Activated naive CD4-positive, alpha-beta T cell treated with anti-CD3 and anti-CD28 coated beads, Interleukin-2, amount 10 ng/mL, durations not matched to agents 7 days and 5 days (primary cell): ENCODE data around the gene METTL9.
"Not testable (repeated sequence)": the region's sequence is repeated elsewhere in the genome, so short reads cannot be mapped to it uniquely, and the experiment has no call there.

Experiments
- CTCF ChIA-PET: fragments of 350-600 bp; sonication (Branson Sonifier 250); formaldehyde crosslinking; loops from one replicate; lab custom pipeline; 2021; ENCODE audit warnings: antibody characterized with exemption; lab: Charles Lee
- DNase-seq: peaks from one replicate; pipeline ENCODE4 v3.0.0-alpha.2; 2020
- H3K27ac Mint-ChIP-seq: one replicate; pipeline ENCODE4 v1.8.0; 2021; ENCODE audit warnings: mild to moderate bottlenecking, moderate library complexity, mixed read lengths
- H3K27me3 Mint-ChIP-seq: one replicate; pipeline ENCODE4 v1.8.0; 2021; ENCODE audit warnings: mild to moderate bottlenecking, mixed read lengths
- H3K36me3 Mint-ChIP-seq: one replicate; pipeline ENCODE4 v1.8.0; 2021; ENCODE audit warnings: mixed read lengths
- H3K4me1 Mint-ChIP-seq: one replicate; pipeline ENCODE4 v1.8.0; 2021; ENCODE audit warnings: mixed read lengths
- H3K4me3 Mint-ChIP-seq: one replicate; pipeline ENCODE4 v1.8.0; 2021; ENCODE audit warnings: mild to moderate bottlenecking, moderate library complexity, mixed read lengths
- H3K9me3 Mint-ChIP-seq: one replicate; pipeline ENCODE4 v1.8.0; 2021; ENCODE audit warnings: mixed read lengths

METTL9 gene

DNA sequence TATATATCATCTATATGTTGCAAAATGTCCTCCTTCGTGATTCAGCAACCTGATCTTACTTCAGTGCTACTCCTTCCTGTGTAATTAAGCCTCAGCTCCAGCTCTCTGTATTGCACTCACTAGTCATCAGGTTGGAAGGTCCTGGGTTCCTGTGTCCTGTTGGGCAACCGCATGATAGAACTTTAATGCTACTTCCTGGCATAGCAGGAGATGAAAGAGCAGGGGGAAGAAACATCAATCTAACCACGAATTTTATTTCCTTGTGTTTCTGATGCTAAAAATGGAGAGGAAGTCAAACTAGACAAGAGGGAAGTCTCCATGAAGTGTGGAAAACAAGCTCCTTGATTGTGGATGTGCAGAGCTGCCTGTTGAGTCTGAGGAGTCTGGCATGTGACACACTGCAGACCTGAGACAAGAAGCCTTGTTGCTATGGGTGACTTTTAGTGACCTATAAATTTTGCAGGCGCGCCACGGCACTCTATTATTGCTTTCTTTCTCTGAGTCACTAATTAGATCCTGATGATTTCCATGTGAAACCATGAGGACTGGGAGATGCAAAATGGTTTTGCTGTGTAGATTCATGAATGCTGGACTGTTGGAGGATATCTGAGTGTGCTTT lies 27.4 kb downstream of the METTL9 start:
- CTCF ChIA-PET: no interaction called here
- Mint-ChIP-seq H3K27me3 (no peaks in the 10 kb centered on the region), H3K36me3 (peaks cover 61% of the 10 kb centered on the region), H3K27ac (peak overlapping the region; percentile 64), H3K9me3 (peaks cover 3% of the 10 kb centered on the region), H3K4me1 (peaks cover 40% of the 10 kb centered on the region), H3K4me3 (no peak overlapping the region)
- peak; percentile 42 for DNase-seq

DNA sequence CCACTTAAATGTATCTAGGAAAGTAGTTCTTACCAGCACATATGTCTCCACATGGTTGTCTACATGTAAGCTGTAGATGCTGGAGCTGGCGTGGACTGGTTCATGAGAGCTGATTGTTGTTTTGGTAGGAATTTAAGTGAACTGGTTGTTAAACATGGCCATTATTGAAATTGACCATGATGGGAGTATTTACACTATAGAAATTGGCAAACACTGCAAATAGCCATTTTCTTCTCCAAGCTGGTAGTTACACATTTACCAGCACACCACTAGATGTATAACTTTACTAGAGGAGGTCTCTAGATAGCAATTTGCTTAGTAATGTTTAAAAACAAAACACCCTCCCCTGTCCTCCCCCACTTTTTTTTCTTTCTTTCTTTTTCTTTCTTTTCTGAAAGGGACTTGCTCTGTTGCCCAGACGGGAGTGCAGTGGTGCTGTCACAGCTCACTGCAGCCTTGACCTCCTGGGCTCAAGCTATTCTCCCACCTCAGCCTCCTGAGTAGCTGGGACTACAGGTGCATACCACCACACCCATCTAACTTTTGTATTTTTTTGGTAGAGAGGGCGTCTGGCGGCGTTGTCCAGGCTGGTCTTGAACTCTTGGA lies 28.8 kb downstream of the METTL9 start:
- CTCF ChIA-PET: interaction anchor here (2.7 kb wide), 1 partner anchor 12 kb away, joined by 9 read pairs; no protein-coding TSS in a partner anchor

DNA sequence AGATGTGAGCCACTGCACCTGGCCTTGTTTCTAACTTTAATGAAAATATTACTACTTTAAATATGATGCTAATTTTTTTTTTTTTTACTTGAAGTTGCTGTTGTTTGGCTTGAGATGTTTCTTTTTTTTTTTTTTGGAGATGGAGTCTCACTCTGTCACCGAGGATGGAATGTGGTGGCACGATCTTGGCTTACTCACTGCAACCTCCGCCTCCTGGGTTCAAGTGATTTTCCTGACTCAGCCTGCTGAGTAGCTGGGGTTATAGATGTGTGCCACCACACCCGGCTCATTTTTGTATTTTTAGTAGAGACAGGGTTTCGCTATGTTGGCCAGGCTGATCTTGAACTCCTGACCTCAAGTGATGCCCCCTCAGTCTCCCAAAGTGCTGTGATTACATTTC lies 29.4 kb downstream of the METTL9 start:
- CTCF ChIA-PET: interaction anchor here (2.7 kb wide), 1 partner anchor 11 kb away, joined by 9 read pairs; no protein-coding TSS in a partner anchor
- Mint-ChIP-seq H3K27ac (no peak overlapping the region), H3K4me1 (peaks cover 34% of the 10 kb centered on the region), H3K4me3 (no peak overlapping the region), H3K27me3 (no peaks in the 10 kb centered on the region), H3K36me3 (peaks cover 47% of the 10 kb centered on the region), H3K9me3 (peaks cover 3% of the 10 kb centered on the region)
- no peak for DNase-seq

More for the DNA sequence above, 28.8 kb downstream of the METTL9 start:
- H3K4me3 Mint-ChIP-seq: no peak overlapping the region
- H3K4me1 Mint-ChIP-seq: peaks cover 34% of the 10 kb centered on the region
- no peak for DNase-seq
- peaks cover 52% of the 10 kb centered on the region for H3K36me3 Mint-ChIP-seq
- H3K27me3 Mint-ChIP-seq: no peaks in the 10 kb centered on the region
- H3K27ac Mint-ChIP-seq: no peak overlapping the region
- H3K9me3 Mint-ChIP-seq: peaks cover 3% of the 10 kb centered on the region

DNA sequence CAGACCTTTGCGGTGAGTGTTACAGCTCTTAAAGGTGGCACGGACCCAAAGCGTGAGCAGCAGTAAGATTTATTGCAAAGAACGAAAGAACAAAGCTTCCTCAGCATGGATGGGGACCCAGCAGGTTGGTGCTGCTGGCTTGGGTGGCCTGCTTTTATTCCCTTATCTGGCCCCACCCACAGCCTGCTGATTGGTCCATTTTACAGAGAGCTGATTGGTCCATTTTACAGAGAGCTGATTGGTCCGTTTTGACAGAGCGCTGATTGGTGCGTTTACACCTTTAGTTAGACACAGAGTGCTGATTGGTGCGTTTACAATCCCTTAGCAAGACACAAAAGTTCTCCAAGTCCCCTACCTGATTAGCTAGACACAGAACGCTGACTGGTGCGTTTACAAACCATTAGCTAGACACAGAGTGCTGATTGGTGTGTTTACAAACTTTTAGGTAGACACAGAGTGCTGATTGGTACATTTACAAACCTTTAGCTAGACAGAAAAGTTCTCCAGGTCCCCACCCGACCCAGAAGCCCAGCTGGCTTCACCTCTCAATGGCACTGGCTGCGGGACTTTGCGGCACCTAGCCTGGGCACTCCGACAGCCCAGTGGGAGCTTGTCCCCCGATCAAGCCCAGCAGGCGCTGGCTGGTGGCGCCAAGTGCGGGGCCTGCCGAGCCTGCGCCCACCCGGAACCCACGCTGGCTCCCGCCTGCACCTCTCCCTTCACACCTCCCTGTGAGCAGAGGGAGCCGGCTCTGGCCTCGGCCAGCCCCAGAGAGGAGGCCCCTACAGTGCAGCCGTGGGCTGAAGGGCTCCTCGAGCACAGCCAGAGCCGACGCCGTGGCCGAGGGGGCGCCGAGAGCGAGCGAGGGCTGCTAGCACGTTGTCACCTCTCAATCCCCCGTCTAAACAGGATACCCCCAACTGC lies 30.5 kb downstream of the METTL9 start:
- not testable (repeated sequence) for H3K4me3 Mint-ChIP-seq, DNase-seq, H3K27me3 Mint-ChIP-seq, H3K27ac Mint-ChIP-seq, H3K9me3 Mint-ChIP-seq
- Mint-ChIP-seq H3K4me1 (peaks cover 30% of the 10 kb centered on the region), H3K36me3 (peaks cover 39% of the 10 kb centered on the region)
- CTCF ChIA-PET: interaction anchor here (1.1 to 2.7 kb wide), 2 partner anchors 10 to 12 kb away, joined by 4 to 9 read pairs; no protein-coding TSS in a partner anchor

DNA sequence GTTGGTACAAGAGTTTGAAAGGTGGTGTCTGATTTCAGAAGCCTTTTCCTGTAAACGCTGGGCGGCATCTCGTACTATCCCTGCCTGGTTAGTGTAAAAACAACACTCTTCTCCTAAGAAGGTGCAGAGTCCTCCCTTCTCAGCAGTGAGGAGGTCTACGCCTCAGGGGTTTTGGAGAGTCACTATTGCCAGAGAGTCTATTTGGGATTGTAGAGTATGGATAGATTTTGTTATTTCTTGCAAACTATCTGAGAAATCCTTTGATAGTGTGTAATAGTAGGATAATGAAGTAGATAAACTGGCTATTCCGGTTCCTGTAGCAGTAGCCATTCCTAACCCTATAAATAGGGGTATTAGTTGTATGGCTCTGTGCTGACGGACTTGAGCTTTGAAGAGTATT lies 31.5 kb downstream of the METTL9 start:
- CTCF ChIA-PET: interaction anchor here (1.1 kb wide), 1 partner anchor 11 kb away, joined by 4 read pairs; no protein-coding TSS in a partner anchor
- Mint-ChIP-seq H3K36me3 (peaks cover 34% of the 10 kb centered on the region), H3K4me1 (peaks cover 20% of the 10 kb centered on the region)
- not testable (repeated sequence) for DNase-seq, H3K27me3 Mint-ChIP-seq, H3K27ac Mint-ChIP-seq, H3K4me3 Mint-ChIP-seq, H3K9me3 Mint-ChIP-seq

DNA sequence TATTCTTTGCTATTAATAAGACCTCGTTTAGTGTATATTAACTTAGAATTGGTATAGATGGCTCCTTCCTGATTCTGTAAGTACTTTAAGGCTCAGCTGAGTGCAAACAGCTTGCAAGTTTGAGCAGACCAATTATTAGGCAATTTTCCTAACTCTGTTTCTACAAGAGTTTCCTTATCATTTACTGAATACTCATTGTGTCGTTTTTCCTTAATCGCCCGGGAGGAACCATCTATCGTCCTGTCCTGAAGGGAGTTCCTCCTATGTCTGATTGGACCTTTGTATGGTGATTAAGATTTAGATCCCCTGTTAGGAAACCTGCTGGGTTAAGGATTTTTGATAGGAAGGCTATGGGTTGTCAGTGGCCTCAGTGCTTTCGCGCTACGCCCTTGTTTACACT lies 32.0 kb downstream of the METTL9 start:
- H3K27ac Mint-ChIP-seq, DNase-seq, H3K4me3 Mint-ChIP-seq, CTCF ChIA-PET, H3K9me3 Mint-ChIP-seq, H3K27me3 Mint-ChIP-seq: not testable (repeated sequence)
- Mint-ChIP-seq H3K36me3 (peaks cover 36% of the 10 kb centered on the region), H3K4me1 (peaks cover 15% of the 10 kb centered on the region)

DNA sequence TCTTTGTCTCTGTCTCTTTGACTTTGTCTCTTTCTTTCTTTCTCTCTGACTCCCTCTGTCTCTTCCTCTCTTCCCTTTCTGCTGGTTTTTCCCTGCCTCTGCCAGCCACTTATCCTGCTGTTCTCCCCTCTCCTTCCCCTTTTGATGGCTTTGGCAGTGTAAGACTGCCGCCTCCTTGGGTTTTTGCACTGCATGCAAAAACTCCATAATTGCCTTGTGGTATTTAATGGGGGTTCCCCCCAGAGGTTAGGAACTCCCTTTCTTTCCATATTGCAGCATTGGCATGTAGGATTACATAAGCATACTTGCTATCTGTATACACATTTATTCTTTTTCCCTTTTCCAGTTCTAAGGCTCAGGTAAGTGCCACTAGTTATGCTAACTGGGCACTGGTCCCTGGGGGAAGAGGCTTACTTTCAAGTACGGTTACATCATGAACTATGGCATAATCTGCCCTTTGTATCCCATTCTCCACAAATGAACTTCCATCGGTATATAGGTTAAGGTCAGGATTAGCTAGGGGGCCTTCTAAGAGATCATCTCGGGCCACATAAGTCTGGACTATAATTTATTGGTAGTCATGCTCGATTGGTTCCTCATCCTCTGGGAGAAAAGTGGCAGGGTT lies 32.7 kb downstream of the METTL9 start:
- H3K27me3 Mint-ChIP-seq, H3K9me3 Mint-ChIP-seq, H3K4me3 Mint-ChIP-seq, DNase-seq, CTCF ChIA-PET, H3K4me1 Mint-ChIP-seq: not testable (repeated sequence)
- H3K36me3 Mint-ChIP-seq: peaks cover 31% of the 10 kb centered on the region
- H3K27ac Mint-ChIP-seq: peak overlapping the region; percentile 55

DNA sequence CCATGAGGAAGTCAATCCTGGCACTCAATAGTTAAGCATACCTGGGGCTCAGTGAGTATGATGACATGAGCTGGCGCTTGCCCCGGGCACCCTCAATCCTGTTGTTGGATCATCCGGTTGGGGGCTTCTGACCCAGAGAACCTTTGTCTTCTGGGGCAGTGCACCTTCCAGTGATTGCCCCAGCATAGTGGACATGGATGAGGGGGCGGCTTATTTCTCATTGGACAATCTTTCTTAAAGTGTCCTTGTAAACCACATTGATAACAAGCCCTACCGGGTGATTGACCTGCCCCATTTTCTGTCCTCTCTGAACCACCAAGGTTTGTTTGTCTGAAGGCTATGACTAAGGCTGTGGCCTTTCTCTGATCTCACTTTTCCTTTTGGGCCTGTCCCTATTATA lies 34.8 kb downstream of the METTL9 start:
- no peak for DNase-seq
- no peaks in the 10 kb centered on the region for H3K9me3 Mint-ChIP-seq
- H3K36me3 Mint-ChIP-seq: peaks cover 15% of the 10 kb centered on the region
- H3K4me3 Mint-ChIP-seq: no peak overlapping the region
- H3K4me1 Mint-ChIP-seq: peaks cover 15% of the 10 kb centered on the region
- CTCF ChIA-PET: no interaction called here
- H3K27ac Mint-ChIP-seq: no peak overlapping the region
- H3K27me3 Mint-ChIP-seq: no peaks in the 10 kb centered on the region

DNA sequence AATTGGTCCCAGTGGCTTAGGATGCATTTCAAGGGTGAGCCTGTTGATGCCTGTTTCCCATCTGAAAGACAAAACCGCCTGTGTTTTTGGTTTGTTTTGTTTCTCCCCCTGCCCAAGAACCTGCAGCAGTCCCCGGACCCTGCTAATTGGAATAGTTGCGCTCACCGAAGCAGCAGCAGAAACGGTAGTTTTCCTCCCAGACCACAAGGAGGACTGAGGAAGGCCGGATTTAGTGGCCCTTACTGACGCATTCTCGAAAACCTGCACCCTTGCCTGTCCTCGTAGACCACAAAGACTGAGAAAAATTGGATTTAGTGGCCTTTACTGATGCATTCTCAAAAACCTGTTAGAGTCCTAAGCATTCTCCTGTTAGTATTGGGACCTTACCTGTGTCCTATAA lies 36.3 kb downstream of the METTL9 start:
- H3K4me3 Mint-ChIP-seq, H3K36me3 Mint-ChIP-seq, CTCF ChIA-PET, H3K27me3 Mint-ChIP-seq, H3K9me3 Mint-ChIP-seq, H3K27ac Mint-ChIP-seq, DNase-seq: not testable (repeated sequence)
- peaks cover 19% of the 10 kb centered on the region for H3K4me1 Mint-ChIP-seq

DNA sequence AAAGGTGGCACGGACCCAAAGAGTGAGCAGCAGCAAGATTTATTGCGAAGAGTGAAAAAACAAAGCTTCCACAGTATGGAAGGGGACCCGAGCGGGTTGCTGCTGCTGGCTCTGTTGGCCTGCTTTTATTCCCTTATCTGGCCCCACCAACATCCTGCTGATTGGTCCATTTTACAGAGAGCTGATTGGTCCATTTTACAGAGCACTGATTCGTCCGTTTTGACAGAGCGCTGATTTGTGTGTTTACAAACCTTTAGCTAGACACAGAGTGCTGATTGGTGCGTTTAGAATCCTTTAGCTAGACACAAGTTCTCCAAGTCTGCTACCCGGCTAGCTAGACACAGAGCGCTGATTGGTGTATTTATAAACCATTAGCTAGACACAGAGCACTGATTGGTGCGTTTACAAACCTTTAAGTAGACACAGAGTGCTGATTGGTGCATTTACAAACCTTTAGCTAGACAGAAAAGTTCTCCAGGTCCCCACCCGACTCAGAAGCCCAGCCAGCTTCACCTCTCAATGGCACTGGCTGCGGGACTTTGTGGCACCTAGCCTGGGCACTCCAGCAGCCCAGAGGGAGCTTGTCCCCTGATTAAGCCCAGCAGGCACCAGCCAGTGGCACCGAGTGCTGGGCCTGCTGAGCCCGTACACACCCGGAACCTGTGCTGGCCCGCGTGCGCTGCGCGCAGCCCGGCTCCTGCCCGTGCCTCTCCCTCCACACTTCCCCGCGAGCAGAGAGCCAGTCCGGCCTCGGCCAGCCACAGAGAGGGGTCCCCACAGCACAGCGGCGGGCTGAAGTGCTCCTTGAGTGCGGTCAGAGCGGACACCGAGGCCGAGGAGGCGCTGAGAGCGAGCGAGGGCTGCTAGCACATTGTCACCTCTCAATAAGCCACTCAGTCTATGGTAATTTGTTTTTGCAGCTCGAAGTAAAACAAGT lies 37.9 kb downstream of the METTL9 start:
- H3K36me3 Mint-ChIP-seq: peaks cover 8% of the 10 kb centered on the region
- H3K27ac Mint-ChIP-seq: no peak overlapping the region
- H3K4me3 Mint-ChIP-seq: no peak overlapping the region
- H3K27me3 Mint-ChIP-seq: no peaks in the 10 kb centered on the region
- H3K9me3 Mint-ChIP-seq: no peaks in the 10 kb centered on the region
- peaks cover 20% of the 10 kb centered on the region for H3K4me1 Mint-ChIP-seq
- CTCF ChIA-PET: interaction anchor here (0.9 to 10.8 kb wide), 5 partner anchors 16 to 63 kb away, joined by 3 to 107 read pairs (median 5); no protein-coding TSS in a partner anchor
- no peak for DNase-seq

DNA sequence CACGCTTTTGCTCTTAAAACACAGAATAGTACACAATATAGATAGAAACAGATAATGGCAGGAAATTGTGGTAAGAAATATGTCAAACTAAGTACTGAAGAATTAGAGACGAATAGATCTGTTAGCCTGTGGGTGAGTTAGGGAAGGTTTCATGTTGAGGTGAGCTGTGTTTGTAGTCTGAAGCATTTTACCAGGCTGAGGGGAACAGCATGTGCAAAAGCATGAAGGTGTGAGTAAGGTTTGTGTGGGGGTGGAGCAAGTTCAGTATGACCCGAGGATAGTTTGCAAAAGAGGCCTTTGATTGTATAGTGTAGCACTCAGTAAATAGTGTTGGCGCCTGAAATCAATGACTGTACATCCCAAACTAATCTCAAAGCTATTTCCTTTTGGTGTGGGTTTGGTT lies 39.2 kb downstream of the METTL9 start:
- peaks cover 20% of the 10 kb centered on the region for H3K4me1 Mint-ChIP-seq
- no peak for DNase-seq
- CTCF ChIA-PET: interaction anchor here (0.8 to 10.8 kb wide), 11 partner anchors 17 to 69 kb away, joined by 3 to 107 read pairs (median 5); no protein-coding TSS in a partner anchor
- H3K27me3 Mint-ChIP-seq: no peaks in the 10 kb centered on the region
- H3K36me3 Mint-ChIP-seq: peaks cover 8% of the 10 kb centered on the region
- H3K9me3 Mint-ChIP-seq: no peaks in the 10 kb centered on the region
- no peak overlapping the region for H3K4me3 Mint-ChIP-seq
- H3K27ac Mint-ChIP-seq: peak overlapping the region; percentile 9

DNA sequence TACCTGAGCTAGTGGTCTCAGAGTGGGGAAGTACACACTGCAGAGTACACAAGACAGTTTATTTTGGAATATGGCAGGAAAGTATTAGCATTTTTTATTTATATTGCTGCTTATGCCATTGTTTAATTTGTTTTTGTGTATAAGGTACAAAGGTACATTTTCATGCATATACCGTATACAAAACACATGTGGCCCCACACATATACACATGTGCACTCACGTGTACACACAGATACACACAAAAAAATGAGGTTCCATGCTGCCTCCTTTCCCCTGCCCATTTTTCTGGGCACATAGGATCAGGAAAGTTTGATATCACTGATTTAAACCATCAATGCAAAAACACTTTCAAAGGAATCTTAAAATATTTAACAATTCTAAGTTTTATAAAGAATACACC lies 40.1 kb downstream of the METTL9 start:
- CTCF ChIA-PET: interaction anchor here (0.6 to 10.8 kb wide), 10 partner anchors 10 to 71 kb away, joined by 3 to 107 read pairs (median 5); no protein-coding TSS in a partner anchor

DNA sequence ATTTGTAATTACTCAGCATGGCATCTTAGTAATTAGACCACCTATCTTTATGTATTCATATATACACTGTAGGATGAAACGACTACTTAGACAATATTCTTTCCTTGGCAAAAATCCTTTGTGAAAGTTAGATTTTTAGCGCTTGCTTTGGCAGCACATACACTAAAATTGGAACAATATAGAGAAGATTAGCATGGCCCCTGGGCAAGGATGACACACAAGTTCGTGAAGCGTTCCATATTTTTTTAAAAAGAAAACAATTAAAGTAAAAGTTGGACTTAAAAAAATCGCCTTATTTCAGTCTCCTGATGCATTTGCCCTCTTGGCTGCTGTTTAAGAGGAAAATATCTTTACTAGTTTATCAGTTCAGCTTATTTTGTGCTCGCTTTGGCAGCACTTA lies 42.5 kb downstream of the METTL9 start:
- H3K36me3 Mint-ChIP-seq: peaks cover 5% of the 10 kb centered on the region
- CTCF ChIA-PET: interaction anchor here (0.6 to 10.8 kb wide), 8 partner anchors 11 to 59 kb away, joined by 3 to 107 read pairs (median 4); no protein-coding TSS in a partner anchor
- no peak overlapping the region for H3K27ac Mint-ChIP-seq

More for the DNA sequence above, 40.1 kb downstream of the METTL9 start:
- H3K36me3 Mint-ChIP-seq: peaks cover 12% of the 10 kb centered on the region
- H3K27me3 Mint-ChIP-seq: no peaks in the 10 kb centered on the region
- H3K9me3 Mint-ChIP-seq: no peaks in the 10 kb centered on the region
- H3K4me3 Mint-ChIP-seq: no peak overlapping the region
- no peak overlapping the region for H3K27ac Mint-ChIP-seq
- H3K4me1 Mint-ChIP-seq: peaks cover 29% of the 10 kb centered on the region
- no peak for DNase-seq

More for the DNA sequence above, 42.5 kb downstream of the METTL9 start:
- no peaks in the 10 kb centered on the region for H3K27me3 Mint-ChIP-seq
- peaks cover 53% of the 10 kb centered on the region for H3K4me1 Mint-ChIP-seq
- no peaks in the 10 kb centered on the region for H3K9me3 Mint-ChIP-seq
- no peak overlapping the region for H3K4me3 Mint-ChIP-seq
- no peak for DNase-seq
